Spleen (tissue), 11 donors: ENCODE measurements around the gene PRKCD. TPM values are rescaled to one million over a fixed set of nuclear protein-coding genes. Genes with fewer than 3 reads are reported as not detected.

Experiments
- DNase-seq: peaks from one replicate; pipeline ENCODE4 v3.0.0-alpha.2; 2020
- H3K27ac ChIP-seq, 8 donors: fragments of 200-600 bp; sonication (generic) in 7 of 8; 1 replicate in 4 of 8; 2 replicates in 4 of 8; pipeline versions ENCODE4 v1.5.0 to v1.8.0; 2016 to 2021; ENCODE audit warnings: inconsistent platforms in 4 of 8, mild to moderate bottlenecking in 4 of 8, moderate library complexity in 1 of 8
- H3K27me3 ChIP-seq, 7 donors: fragments of 200-600 bp; sonication (generic) in 6 of 7; replicated peaks in 1 of 7; 1 replicate in 4 of 7; 2 replicates in 3 of 7; pipeline versions ENCODE4 v1.5.0 to v1.8.0; 2016 to 2021; ENCODE audit warnings: inconsistent platforms in 3 of 7, mild to moderate bottlenecking in 1 of 7
- H3K36me3 ChIP-seq, 6 donors: fragments of 200-600 bp; sonication (generic) in 5 of 6; 1 replicate in 4 of 6; 2 replicates in 2 of 6; pipeline versions ENCODE4 v1.5.0 to v1.8.0; 2016 to 2021; ENCODE audit warnings: inconsistent platforms in 2 of 6
- H3K4me1 ChIP-seq, 6 donors: fragments of 200-600 bp; sonication (generic) in 5 of 6; 1 replicate in 3 of 6; 2 replicates in 3 of 6; pipeline versions ENCODE4 v1.5.0 to v1.8.0; 2016 to 2021; ENCODE audit warnings: inconsistent platforms in 3 of 6
- H3K4me3 ChIP-seq, 8 donors: fragments of 200-600 bp; sonication (generic) in 7 of 8; 1 replicate in 4 of 8; 2 replicates in 4 of 8; pipeline versions ENCODE4 v1.5.0 to v1.8.0; 2016 to 2021; ENCODE audit warnings: inconsistent platforms in 4 of 8, mild to moderate bottlenecking in 4 of 8, moderate library complexity in 2 of 8
- H3K9me3 ChIP-seq, 8 donors: fragments of 200-600 bp; sonication (generic) in 7 of 8; 1 replicate in 4 of 8; 2 replicates in 4 of 8; pipeline versions ENCODE4 v1.5.0 to v1.8.0; 2016 to 2021; ENCODE audit warnings: inconsistent platforms in 4 of 8
- CTCF ChIP-seq, 11 experiments: fragments of 200-600 bp in 7 of 11; fragments of 450-650 bp in 4 of 11; sonication (generic) in 4 of 11; IDR thresholded peaks in 8 of 11; conservative IDR thresholded peaks in 3 of 11; 1 replicate in 7 of 11; 2 replicates in 4 of 11; pipeline versions ENCODE4 v1.4.0 to v1.8.0; 2016 to 2021; ENCODE audit warnings: antibody characterized with exemption in 11 of 11, inconsistent platforms in 4 of 11, mild to moderate bottlenecking in 1 of 11
- POLR2A ChIP-seq, 3 donors: fragments of 450-650 bp; IDR thresholded peaks; one replicate each; pipeline ENCODE4 v1.5.1; 2017; ENCODE audit warnings: antibody characterized with exemption in 3 of 3, mild to moderate bottlenecking in 1 of 3
- POLR2AphosphoS5 ChIP-seq, 3 donors: sonication (generic); formaldehyde crosslinking; IDR thresholded peaks; one replicate each; pipeline ENCODE4 v1.5.1; 2017; ENCODE audit warnings: antibody characterized with exemption in 3 of 3
- WGBS, 5 donors: extraction: QIAGEN DNeasy Blood & Tissue Kit in 3 of 5; methylation state at CpG; one replicate each; pipeline versions ENCODE4 v1.1.5 to v1.1.7; 2013 to 2018; 5-methylcytosine and 5-hydroxymethylcytosine counted together
- intact Hi-C: fragments of 100-400 bp; cut with DNase I; formaldehyde crosslinking; loops from one replicate; pipeline ENCODE4 v1.15.0; 2023; ENCODE audit warnings: low total_unique reads
- polyA plus RNA-seq, 3 donors: library from polyadenylated mRNA; stranded (reverse); fragments of 200-250 nt; gene quantifications; one replicate each; pipeline ENCODE4 v1.2.1, GENCODE V29; 2013
- total RNA-seq, 7 donors: library from RNA; depleted of rRNA in 3 of 7; stranded (reverse); fragments of >200 nt in 3 of 7; fragmentation: NEBNext Ultra II Directional in 4 of 7; extraction: Animal tissue kit (Norgen Biotek cat#: 25700) in 4 of 7; gene quantifications; one replicate each; pipeline versions ENCODE4 v1.1.0 to v1.2.1, GENCODE V29; 2016 to 2021
- donor health status: healthy with polysubstance abuse.
- donor health status: DM: no; HTN: no; CAD: no; lungs with moderate emphysema.
- donor health status: DM: no; HTN: no; CAD: no.
- donor health status: Bipolar disorder and iron deficiency.
- donor health status: healthy.
- donor health status: DM: no; HTN: no; CAD: no.
- donor health status: DM: yes; HTN: yes; CAD: no.

Gene PRKCD
- total and polyA plus RNA-seq, 10 donors, result 22.2 to 100 (median 48.5) TPM

- TF ChIP-seq POLR2AphosphoS5 (IDR thresholded peaks at IDR 0.05) (peak; percentile 7 to 21 (median 17)), POLR2A (IDR thresholded peaks at IDR 0.05) (no peak), CTCF (IDR thresholded peaks at IDR 0.05 in 8 of 11, conservative IDR thresholded peaks at IDR 0.05 in 3 of 11) (peak in 3 of 11 experiments; percentile 13 to 24 (median 20))
- no peak for DNase-seq
- intact Hi-C loops, result no loop called here
- WGBS, 5 donors, result 58 to 74% (median 71%) methylated on average over 7 to 9 of the region's 9 CpGs
- H3K4me1 ChIP-seq, result peaks cover 43 to 98% (median 90%) of the 10 kb centered on the region in 6 donors
- peak overlapping the region in 1 of 8 donors; percentile 20 for H3K4me3 ChIP-seq
- no peaks in the 10 kb centered on the region for H3K9me3 ChIP-seq
- no peaks in the 10 kb centered on the region for H3K27me3 ChIP-seq
- H3K36me3 ChIP-seq, result peaks cover 0 to 80% (median 17%) of the 10 kb centered on the region in 6 donors
- H3K27ac ChIP-seq, result peak overlapping the region in 4 of 8 donors; percentile 24 to 96 (median 54)
These were observed 13.6 kb downstream of the PRKCD start for GRCh38 chr3:53174346-53175250.

GRCh38 chr3:53175613-53176540, 14.9 kb downstream of the PRKCD start:
- H3K36me3 ChIP-seq, result peaks cover 0 to 92% (median 28%) of the 10 kb centered on the region in 6 donors
- TF ChIP-seq POLR2AphosphoS5 (IDR thresholded peaks at IDR 0.05), result peak in 1 of 3 donors; percentile 45
- no peak for TF ChIP-seq POLR2A (IDR thresholded peaks at IDR 0.05)
- TF ChIP-seq CTCF (IDR thresholded peaks at IDR 0.05 in 8 of 11, conservative IDR thresholded peaks at IDR 0.05 in 3 of 11), result no peak
- 77 to 92% (median 85%) methylated on average over 8 to 9 of the region's 9 CpGs for WGBS, 5 donors
- no peaks in the 10 kb centered on the region for H3K9me3 ChIP-seq
- H3K4me3 ChIP-seq, result no peak overlapping the region
- no peak for DNase-seq
- H3K27ac ChIP-seq, result peak overlapping the region in 1 of 8 donors; percentile 96
- H3K4me1 ChIP-seq, result peaks cover 30 to 98% (median 90%) of the 10 kb centered on the region in 6 donors
- intact Hi-C loops, result no loop called here
- no peaks in the 10 kb centered on the region for H3K27me3 ChIP-seq

DNA sequence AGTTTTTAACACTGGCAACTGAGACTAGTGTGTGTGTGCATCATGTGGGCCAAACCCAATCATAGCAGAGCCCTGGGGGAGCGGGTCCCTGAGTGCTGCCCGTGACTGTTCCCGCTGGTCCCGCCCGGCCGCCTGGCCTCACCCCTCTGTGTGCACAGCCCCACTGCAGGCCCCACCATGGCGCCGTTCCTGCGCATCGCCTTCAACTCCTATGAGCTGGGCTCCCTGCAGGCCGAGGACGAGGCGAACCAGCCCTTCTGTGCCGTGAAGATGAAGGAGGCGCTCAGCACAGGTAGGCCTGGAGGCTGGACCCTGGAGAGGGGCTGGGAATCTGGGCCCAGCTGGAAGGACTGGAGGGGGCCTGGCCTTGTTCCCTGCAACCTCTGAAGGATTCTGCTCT, 17.2 kb downstream of the PRKCD start:
- no peak for DNase-seq
- no peaks in the 10 kb centered on the region for H3K27me3 ChIP-seq
- H3K36me3 ChIP-seq, result peaks cover 0 to 100% (median 52%) of the 10 kb centered on the region in 6 donors
- H3K4me1 ChIP-seq, result peaks cover 9 to 84% (median 73%) of the 10 kb centered on the region in 6 donors
- H3K9me3 ChIP-seq, result no peaks in the 10 kb centered on the region
- no peak overlapping the region for H3K4me3 ChIP-seq
- H3K27ac ChIP-seq, result peak overlapping the region in 2 of 8 donors; percentile 24 to 51
- intact Hi-C loops, result no loop called here
- TF ChIP-seq POLR2A (IDR thresholded peaks at IDR 0.05), result no peak
- peak in 1 of 3 donors; percentile 52 for TF ChIP-seq POLR2AphosphoS5 (IDR thresholded peaks at IDR 0.05)
- WGBS, 5 donors, result 94 to 98% (median 97%) methylated on average over 13 to 15 of the region's 15 CpGs

DNA sequence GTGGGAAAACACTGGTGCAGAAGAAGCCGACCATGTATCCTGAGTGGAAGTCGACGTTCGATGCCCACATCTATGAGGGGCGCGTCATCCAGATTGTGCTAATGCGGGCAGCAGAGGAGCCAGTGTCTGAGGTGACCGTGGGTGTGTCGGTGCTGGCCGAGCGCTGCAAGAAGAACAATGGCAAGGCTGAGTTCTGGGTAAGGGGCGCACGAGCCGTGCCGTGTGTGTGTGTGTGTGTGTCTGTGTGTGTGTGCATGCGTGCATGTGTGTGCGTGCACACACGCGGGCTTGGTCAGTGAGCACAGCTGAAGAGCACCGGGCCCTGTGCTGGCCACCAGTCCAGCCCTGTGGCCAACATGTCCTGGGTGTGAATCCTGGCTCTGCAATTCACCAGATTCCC, 18.6 kb downstream of the PRKCD start:
- peak; percentile 65 for DNase-seq
- H3K36me3 ChIP-seq, result peaks cover 0 to 100% (median 61%) of the 10 kb centered on the region in 6 donors
- intact Hi-C loops, result no loop called here
- WGBS, 5 donors, result 92 to 96% (median 93%) methylated on average over 17 to 20 of the region's 20 CpGs
- H3K9me3 ChIP-seq, result no peaks in the 10 kb centered on the region
- H3K27ac ChIP-seq, result peak overlapping the region in 3 of 8 donors; percentile 51 to 74 (median 64)
- TF ChIP-seq POLR2A (IDR thresholded peaks at IDR 0.05), result no peak
- TF ChIP-seq CTCF (IDR thresholded peaks at IDR 0.05 in 8 of 11, conservative IDR thresholded peaks at IDR 0.05 in 3 of 11), result no peak
- peak in 1 of 3 donors; percentile 67 for TF ChIP-seq POLR2AphosphoS5 (IDR thresholded peaks at IDR 0.05)
- H3K27me3 ChIP-seq, result no peaks in the 10 kb centered on the region
- no peak overlapping the region for H3K4me3 ChIP-seq
- H3K4me1 ChIP-seq, result peaks cover 5 to 71% (median 59%) of the 10 kb centered on the region in 6 donors
